AG09319 (cell line): ENCODE data around the gene TBX20.
"Not testable (repeated sequence)": the region's sequence is repeated elsewhere in the genome, so short reads cannot be mapped to it uniquely, and the experiment has no call there.

ENCODE experiments used
- DNase-seq: peaks from one replicate; pipeline ENCODE4 v3.0.0-alpha.2; 2010; ENCODE audit warnings: low read depth; ENCODE audit errors: extremely low read depth
- CTCF ChIP-seq: IDR thresholded peaks from 2 replicates; pipeline ENCODE4 v1.5.1; 2011; ENCODE audit warnings: low read depth, mild to moderate bottlenecking, inconsistent platforms, low read length, moderate library complexity

TBX20 gene

GRCh38 chr7:35185908-35186731 lies 67.8 kb downstream of the TBX20 start:
- no peak for TF ChIP-seq CTCF
- DNase-seq: no peak

- not testable (repeated sequence) for DNase-seq
Measured at GRCh38 chr7:35185578-35185907, 68.4 kb downstream of the TBX20 start.

- not testable (repeated sequence) for DNase-seq
Measured at GRCh38 chr7:35184961-35185360, 68.9 kb downstream of the TBX20 start.

GRCh38 chr7:35183873-35184503 lies 69.9 kb downstream of the TBX20 start:
- DNase-seq: not testable (repeated sequence)

- not testable (repeated sequence) for DNase-seq
Measured at GRCh38 chr7:35180665-35181064, 73.2 kb downstream of the TBX20 start.

- DNase-seq: not testable (repeated sequence)
Measured at GRCh38 chr7:35173176-35173575, 80.7 kb downstream of the TBX20 start.

- DNase-seq: not testable (repeated sequence)
Measured at GRCh38 chr7:35172131-35172530, 81.8 kb downstream of the TBX20 start.

- DNase-seq: not testable (repeated sequence)
Measured at GRCh38 chr7:35167658-35168057, 86.2 kb downstream of the TBX20 start.

GRCh38 chr7:35167158-35167557 lies 86.7 kb downstream of the TBX20 start:
- DNase-seq: not testable (repeated sequence)

- DNase-seq: not testable (repeated sequence)
Measured at GRCh38 chr7:35161059-35161740, 92.7 kb downstream of the TBX20 start.
